OCI-LY7 (cell line): Measurements from ENCODE around the gene GLI3.

Experiments
- EZH2phosphoT487 ChIP-seq: fragments of 200-600 bp; sonication (generic); IDR thresholded peaks from 2 replicates; pipeline ENCODE4 v1.6.1; 2018; ENCODE audit warnings: low read depth, borderline replicate concordance, mild to moderate bottlenecking, mixed run types, antibody characterized with exemption, low read length, moderate library complexity, mixed read lengths
- TF ChIP-seq, protein P1 (sequence below): fragments of 200-600 bp; sonication (generic); conservative IDR thresholded peaks from 2 replicates; pipeline ENCODE4 v1.5.1; 2014; ENCODE audit warnings: mild to moderate bottlenecking, antibody characterized with exemption, low read length, moderate library complexity, mixed read lengths

DNA sequence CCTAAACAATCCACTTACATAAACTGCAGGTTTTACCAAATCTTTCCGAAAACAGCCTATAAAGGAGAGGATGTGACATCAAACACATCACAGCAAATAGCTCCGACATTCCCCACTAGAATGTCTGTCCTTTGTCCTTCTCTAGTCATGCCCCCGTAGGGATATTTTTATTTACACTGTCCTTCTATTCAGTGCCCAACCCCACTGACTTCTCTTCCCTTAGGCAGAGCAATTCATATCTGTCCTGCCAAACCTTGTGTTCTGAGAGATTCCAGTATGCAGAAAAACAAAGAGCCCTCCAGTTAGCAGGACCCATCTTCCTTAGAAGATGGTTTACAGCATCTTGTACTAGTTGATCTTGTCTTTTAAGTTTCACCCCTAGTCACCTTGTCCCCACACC lies 5.4 kb upstream of the GLI3 start:
- TF ChIP-seq, protein P1, sequence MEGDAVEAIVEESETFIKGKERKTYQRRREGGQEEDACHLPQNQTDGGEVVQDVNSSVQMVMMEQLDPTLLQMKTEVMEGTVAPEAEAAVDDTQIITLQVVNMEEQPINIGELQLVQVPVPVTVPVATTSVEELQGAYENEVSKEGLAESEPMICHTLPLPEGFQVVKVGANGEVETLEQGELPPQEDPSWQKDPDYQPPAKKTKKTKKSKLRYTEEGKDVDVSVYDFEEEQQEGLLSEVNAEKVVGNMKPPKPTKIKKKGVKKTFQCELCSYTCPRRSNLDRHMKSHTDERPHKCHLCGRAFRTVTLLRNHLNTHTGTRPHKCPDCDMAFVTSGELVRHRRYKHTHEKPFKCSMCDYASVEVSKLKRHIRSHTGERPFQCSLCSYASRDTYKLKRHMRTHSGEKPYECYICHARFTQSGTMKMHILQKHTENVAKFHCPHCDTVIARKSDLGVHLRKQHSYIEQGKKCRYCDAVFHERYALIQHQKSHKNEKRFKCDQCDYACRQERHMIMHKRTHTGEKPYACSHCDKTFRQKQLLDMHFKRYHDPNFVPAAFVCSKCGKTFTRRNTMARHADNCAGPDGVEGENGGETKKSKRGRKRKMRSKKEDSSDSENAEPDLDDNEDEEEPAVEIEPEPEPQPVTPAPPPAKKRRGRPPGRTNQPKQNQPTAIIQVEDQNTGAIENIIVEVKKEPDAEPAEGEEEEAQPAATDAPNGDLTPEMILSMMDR = no peak
- TF ChIP-seq EZH2phosphoT487 = no peak
